Measurements from ENCODE around the gene IRX4. TPM values are rescaled to one million over a fixed set of nuclear protein-coding genes. Genes with fewer than 3 reads are reported as not detected.

The IRX4 gene
- total RNA-seq, 1 donor from 2014 or later: not detected

GRCh38 chr5:1892685-1893445 is 10.1 kb upstream of the IRX4 start:
- DNase-seq (ENCODE audit: low spot score): no peak

- no peak for DNase-seq (ENCODE audit: low spot score)
Observed at GRCh38 chr5:1892211-1892610, 9.5 kb upstream of the IRX4 start.

GRCh38 chr5:1891391-1891790 is 8.7 kb upstream of the IRX4 start:
- no peak for DNase-seq (ENCODE audit: low spot score)

GRCh38 chr5:1890296-1890695 is 7.6 kb upstream of the IRX4 start:
- no peak for DNase-seq (ENCODE audit: low spot score)

- DNase-seq (ENCODE audit: low spot score): no peak
Observed at GRCh38 chr5:1889321-1890065, 6.8 kb upstream of the IRX4 start.

- DNase-seq (ENCODE audit: low spot score): no peak
Observed at GRCh38 chr5:1888541-1889251, 6.0 kb upstream of the IRX4 start.

GRCh38 chr5:1887588-1888360 is 5.0 kb upstream of the IRX4 start:
- no peak for DNase-seq (ENCODE audit: low spot score)

- DNase-seq (ENCODE audit: low spot score): no peak
Observed at GRCh38 chr5:1886846-1887587, 4.3 kb upstream of the IRX4 start.

- DNase-seq (ENCODE audit: low spot score): no peak
Observed at GRCh38 chr5:1885868-1886845, 3.4 kb upstream of the IRX4 start.

- no peak for DNase-seq (ENCODE audit: low spot score)
Observed at GRCh38 chr5:1885404-1885755, 2.7 kb upstream of the IRX4 start.

GRCh38 chr5:1884678-1885403 is 2.1 kb upstream of the IRX4 start:
- no peak for DNase-seq (ENCODE audit: low spot score)

GRCh38 chr5:1883925-1884677 is 1.4 kb upstream of the IRX4 start:
- no peak for DNase-seq (ENCODE audit: low spot score)

GRCh38 chr5:1883120-1883924 is 597 bp upstream of the IRX4 start:
- DNase-seq (ENCODE audit: low spot score): no peak

GRCh38 chr5:1881731-1882336 is 891 bp downstream of the IRX4 start:
- DNase-seq (ENCODE audit: low spot score): no peak

GRCh38 chr5:1881098-1881572 is 1.6 kb downstream of the IRX4 start:
- DNase-seq (ENCODE audit: low spot score): no peak

GRCh38 chr5:1880377-1881025 is 2.2 kb downstream of the IRX4 start:
- DNase-seq (ENCODE audit: low spot score): no peak
